Right renal cortex interstitium (tissue), 3 donors: ENCODE results near the gene TEX2. TPM values are rescaled to one million over a fixed set of nuclear protein-coding genes. Genes with fewer than 3 reads are reported as not detected.

ENCODE experiments used
- DNase-seq, 3 donors: peaks; one replicate each; pipeline ENCODE4 v3.0.0-alpha.2; 2013; ENCODE audit warnings: low read depth in 3 of 3, low spot score in 2 of 3
- polyA plus RNA-seq, 3 donors: library from polyadenylated mRNA; unstranded; fragments of 120-200 nt; gene quantifications; one replicate each; pipeline ENCODE4 v1.2.1, GENCODE V29; 2013; ENCODE audit not compliant: insufficient read length in 3 of 3

TEX2 gene
- polyA plus RNA-seq, 3 donors, result 26.0 to 26.9 (median 26.2) TPM

DNA sequence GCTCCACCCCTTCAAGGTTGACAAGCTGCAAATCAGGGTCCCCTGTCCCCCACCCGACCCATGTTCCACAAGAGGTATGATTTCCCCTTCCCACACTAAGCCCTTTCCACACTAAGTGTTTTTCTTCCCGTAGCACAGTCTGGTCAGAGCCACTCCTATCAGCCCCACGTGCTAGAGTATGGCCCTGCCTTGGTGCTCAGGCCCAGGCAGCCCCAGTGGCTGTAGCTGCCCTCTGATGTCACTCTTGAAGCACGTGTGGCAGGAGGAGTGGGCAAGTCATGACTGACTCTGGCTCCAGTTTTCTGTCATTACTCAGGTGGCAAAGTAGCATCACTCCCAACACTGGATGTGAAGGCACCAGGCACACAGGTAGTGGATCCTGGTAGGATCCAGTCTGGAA, 97.7 kb downstream of the TEX2 start:
- DNase-seq, result no peak

DNA sequence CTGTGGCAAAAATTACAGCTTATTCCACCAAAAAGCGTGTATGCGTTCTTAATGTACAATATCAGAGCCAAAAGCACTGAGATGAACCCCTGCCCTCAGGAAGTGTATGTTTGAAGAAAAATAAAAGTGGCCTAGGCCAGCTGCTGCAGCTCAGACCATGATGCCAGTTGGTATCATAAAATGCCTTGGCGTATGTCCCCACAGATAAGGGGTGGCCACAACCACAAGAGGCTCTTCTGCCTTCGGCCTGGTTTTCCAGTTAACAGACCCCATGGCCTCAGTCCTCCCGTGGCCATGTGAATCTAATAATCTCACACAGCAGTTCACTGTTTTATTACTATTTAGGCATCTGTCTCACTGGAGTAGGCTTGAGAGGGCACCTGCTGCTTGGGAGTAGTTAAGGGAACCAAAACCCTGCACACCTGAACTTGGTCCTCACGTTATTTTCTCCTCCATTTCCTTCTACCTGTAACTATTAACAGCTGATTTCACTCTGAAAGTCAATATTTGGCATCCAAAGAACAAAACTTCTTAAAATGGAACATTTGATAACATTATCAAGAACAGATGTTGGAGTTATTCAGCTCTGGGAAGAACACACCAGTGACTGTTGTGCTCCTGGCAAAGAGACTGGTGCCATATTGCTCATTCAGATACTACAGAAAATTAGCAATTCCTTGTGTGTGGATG, 98.3 kb downstream of the TEX2 start:
- no peak for DNase-seq

DNA sequence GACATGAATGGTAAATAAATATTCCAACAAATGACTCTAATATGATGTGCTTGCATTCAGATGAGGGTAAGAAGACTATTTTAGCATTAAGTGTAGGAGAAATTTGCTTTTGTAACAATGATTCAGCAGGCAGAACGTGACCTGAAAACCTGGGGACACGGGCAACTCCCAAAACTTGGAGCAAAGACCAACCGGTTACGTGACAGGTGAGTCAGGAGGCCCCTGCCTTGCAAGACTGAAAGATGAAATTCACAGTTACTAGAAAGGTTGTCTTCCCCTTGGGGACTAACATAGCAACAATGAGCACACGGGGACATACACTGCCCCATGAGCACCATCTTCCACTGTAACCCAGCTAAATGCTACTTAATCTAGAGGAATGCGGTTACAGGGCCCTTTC, 99.6 kb downstream of the TEX2 start:
- no peak for DNase-seq

DNA sequence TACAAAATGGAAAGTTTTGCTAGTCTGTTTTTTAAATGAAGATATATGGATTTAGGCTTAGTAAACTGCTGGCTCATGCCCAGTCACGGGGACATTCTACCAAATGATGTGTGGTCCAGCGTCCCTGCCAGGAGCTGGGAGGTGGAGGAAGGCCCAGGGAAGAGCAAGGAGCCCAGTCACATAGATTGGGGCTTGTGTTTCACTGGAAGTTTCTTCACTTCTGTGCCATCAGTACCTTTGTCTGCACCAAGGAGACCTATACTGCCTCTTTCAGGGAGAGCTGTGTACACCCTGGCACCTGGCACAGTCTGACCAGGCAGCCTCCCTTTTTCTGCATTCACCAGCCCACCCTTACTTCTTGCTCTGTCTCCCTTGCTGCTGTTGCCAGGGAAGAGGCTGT, 100.5 kb downstream of the TEX2 start:
- no peak for DNase-seq

DNA sequence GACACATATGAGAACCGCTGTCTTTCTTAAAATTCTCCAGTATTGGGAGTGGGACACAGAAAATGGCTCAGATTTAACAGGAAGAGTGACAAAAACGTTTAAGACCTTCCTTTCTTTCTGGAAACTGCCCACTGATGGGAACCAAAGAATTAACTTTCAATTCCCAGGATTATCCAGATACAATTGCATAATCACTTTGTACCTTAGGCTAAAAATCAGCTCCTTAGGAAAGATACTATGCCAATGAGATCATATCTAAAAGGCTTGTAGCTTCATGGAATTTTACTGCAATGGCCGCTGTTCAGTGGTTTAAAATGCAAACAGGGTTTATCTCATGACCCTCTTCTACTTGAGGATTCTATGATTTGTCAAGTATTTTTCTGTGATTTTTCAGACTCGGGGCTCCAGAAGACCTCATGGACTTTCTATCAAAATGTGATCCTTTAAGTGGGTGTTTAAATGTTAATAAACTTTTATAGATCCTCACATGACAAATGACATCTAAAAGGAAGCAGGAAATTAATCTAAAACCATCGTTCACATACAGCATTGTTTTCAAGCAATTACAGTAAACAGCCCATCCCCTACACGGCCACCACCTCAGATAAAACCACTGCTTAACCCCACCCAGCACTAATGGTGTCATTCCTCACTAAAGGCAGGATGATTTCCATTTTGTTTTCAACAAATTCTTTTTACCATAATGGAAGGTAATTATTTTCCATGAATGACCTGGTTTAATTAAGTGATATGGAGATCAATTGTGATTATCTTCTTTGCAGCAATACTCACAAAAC, 101.5 kb downstream of the TEX2 start:
- no peak for DNase-seq

DNA sequence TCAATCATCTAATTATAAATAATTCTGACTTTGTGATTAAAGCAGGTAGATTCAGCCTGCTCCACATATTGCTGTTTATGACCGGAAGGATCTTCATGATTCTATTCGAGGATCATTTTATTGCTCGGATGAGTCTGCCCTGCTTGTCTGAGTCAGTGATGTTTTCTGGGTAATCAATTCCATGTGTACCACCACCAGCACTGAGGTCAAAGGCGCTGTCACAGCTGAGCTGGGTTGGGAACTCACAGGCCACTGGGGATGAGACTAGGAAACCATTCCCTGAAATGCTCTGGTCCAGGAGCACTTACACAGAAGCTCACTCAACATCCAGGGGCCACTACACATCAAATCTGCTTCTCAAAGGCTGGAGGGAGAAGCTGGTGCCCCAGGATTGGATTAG, 102.7 kb downstream of the TEX2 start:
- DNase-seq, result no peak

DNA sequence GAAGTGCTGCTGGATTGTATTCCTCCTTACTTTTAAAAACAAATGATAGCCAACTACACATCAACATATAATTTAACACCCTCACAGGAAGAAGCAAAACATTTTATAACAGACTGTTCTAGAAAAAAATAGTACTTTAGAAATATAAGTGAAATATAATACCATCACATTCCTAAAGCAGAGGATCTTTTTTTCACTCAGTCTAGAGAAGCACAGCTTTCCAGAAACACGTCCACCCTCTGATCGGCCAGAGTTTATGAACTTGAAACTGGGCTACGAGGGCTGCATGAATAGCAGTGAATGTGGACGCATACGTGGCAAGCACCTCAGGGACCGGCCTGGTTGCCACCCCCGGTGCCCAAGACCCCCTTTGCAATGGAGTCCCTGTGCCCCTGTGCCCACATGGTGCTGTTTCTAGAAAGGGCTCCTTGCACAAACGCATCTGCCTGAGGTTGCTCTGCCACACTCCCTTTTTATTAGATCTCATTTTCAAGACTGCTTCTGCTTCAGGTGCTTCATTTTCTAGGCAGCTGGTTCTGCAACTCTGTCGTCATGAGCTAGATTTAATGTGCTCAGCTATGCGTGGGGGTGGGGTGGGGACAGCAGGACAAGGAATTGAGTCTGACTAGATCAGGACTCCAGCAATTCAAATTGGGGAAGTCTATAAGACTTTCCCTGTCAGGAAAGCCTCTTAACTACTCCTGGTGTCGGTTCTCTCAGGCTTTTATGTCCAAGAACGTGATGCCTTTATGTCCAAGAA, 104.0 kb downstream of the TEX2 start:
- no peak for DNase-seq

DNA sequence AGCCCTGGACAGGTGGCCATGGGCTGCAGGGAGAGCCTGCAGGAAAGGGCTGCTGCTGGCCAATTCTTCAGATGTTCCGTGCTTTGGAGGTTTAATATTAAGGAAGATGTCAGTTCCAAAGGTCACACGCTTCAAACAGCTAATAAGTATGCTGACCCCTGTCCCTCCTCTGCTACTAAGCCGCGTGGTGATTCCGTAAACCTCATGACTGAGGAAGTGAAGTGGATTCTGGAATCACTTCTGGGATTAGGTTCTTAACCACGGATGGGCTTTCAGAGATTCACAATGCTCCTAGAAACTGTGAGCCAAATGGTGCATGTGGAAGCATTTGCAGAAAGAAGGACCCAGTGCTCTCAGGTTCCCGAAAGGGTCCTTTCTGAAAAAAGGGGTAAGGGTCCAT, 104.7 kb downstream of the TEX2 start:
- no peak for DNase-seq

DNA sequence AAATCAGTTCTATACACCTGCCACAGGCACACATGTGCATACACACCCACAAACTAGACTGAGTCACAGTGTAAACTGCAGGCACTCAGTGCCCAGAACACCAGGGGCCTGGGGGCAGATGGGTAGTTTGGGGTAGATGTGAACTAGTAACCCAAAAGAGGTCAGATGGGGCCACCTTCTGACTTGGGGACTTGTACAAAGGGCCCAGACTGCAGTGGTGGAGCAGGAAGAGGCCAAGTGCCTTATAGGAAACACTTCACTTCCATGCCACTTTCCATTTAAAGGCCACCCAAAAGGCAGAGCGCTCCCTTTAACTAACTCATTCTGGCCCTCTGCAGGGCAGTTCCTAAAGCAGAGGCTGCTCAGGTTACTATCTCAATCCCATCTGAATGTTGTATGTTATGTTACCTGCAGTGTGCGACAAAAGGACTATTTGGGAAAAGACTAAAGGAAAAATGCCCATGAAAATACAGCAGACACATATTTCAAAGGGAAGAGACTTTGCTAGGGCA, 105.3 kb downstream of the TEX2 start:
- DNase-seq, result no peak

DNA sequence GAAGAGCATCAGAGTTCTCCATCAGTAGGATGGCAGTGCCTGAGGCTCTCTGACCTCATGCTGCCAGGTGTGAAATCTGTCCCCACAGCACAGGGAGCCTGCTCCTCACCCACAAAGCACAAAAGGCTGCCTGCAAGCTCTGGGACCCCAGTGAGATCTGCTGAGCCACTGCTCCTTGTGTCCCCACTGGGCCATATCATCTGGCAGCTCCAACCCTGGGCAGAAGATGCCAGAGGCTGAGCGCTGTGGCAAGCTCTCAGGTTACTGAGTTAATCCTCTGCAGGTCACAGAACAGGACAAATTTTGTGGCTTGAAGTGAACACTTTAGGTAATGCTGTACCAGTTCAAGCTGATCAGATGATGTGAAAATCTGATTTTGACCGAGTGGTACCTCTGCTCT, 106.4 kb downstream of the TEX2 start:
- DNase-seq, result no peak

DNA sequence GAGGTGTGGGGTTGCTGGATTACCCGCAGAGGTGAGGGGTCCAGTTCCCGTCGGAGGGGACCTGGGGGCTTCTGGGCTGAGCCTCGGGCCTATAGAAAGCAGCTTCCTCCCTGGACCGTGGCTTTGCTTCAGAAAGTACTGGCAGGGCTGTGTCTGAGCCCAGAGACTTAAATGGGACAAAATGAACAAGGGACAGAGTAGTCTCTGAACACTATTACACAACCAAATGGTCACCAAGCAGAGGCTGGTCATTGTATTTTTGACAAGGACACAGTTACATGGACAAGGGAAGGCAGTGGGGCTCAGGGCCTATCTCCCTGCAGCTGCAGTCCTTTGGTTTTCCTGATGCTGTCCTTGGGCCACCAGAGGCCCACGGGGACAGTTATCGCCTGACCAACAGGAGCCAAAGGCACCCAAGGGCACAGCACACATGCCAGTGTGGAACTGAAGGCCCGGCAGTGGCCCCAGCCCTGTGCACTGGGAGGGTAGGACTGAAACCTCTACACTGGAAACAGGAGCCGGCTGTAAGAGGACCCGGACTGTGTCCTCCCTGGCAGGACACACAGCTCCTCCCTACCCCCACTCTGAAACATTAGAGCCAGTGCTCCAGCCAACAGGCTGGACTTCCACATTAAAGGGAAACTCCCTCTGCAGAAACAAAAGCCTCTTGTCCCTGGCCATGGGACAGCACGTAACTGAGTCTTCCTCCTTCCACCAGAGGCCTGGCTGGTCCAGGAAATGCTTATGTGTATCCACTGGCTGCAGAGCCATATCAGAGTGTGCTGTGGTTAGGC, 107.1 kb downstream of the TEX2 start:
- no peak for DNase-seq

DNA sequence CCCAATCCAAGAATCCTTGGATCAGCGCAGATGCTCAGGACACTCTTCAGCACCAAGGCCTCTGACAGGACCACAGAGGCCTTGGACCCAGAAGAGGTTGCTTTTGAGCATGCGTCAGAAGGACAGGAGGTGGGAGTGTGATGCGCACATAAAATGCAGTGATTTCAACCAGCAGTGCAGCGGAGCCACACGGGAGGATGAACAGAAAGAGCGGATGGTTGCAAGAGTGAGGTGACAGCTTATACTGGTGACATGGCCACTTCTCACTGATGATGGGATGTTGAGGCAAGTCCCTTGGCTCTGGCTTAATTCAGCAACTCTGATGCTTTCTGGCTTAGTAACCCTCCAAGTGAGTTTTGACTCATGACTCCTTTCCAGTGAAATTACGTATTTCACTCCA, 107.9 kb downstream of the TEX2 start:
- DNase-seq, result no peak

DNA sequence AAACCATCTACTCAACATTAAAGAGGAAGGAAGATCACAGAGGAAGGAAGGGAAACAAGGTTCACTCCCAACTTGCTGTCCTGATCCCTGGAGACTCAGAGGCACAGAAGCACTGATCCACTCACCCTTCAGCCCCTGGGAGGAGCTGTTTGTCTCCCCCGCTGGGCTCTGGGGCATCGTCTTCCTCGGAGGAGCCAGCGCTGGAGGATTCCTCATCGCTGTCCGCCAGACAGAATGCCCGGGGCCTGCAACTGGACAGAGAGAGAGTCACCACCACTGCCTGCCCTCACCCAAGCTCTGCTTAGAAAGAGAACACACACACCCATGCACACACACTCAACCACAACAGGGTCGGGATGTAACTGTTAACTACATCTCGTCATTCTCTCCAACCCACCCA, 108.3 kb downstream of the TEX2 start:
- no peak for DNase-seq

DNA sequence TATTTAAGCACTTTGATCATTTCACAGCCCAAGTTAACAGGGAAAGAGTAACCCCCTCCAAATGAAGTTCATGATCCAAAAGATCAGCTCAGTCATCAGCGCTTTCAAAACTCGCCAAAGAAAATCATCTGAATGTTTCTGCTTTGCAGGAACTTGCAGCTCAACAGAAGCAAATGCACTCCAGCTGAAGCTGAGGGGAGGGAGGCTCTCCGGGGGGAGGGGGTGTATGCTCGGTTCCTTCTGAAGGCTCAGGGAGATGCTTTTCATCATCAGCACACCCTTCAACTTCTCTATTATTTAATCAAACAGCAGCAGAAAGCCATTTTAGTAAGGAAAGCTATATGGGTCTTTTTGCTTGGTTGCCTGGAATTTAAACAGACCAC, 108.8 kb downstream of the TEX2 start:
- DNase-seq, result no peak

DNA sequence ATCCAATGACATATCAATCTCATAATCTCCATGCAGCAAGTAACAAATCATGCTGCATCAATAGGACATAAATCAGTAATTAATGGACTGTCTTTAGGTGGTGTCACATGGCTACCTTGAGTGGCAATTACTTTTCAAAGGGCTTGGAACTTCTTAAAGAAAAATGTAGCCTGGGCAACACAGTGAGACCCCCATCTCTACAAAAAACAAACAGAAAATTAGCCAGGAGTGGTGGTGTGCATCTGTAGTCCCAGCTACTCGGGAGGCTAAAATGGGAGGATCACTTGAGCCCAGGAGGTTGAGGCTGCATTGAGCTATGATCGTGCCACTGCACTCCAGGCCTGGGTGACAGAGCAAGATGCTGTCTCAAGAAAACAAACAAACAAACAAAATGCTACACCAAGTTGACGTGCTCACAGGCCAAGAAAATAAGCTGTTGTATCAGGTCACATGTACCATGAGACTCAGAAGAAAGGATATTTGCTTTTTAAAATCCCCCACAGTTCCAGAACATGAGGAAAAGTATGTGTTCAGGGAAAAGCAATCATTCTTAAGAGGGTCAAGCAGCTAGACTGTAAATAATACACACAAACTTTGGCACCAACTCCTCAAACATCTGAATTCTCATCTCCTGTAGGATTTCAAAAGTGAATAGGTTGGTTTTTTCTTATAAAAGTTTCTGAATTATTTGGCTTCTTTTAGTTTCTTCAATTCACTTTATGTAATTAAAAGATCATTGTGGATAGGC, 109.3 kb downstream of the TEX2 start:
- DNase-seq, result no peak

DNA sequence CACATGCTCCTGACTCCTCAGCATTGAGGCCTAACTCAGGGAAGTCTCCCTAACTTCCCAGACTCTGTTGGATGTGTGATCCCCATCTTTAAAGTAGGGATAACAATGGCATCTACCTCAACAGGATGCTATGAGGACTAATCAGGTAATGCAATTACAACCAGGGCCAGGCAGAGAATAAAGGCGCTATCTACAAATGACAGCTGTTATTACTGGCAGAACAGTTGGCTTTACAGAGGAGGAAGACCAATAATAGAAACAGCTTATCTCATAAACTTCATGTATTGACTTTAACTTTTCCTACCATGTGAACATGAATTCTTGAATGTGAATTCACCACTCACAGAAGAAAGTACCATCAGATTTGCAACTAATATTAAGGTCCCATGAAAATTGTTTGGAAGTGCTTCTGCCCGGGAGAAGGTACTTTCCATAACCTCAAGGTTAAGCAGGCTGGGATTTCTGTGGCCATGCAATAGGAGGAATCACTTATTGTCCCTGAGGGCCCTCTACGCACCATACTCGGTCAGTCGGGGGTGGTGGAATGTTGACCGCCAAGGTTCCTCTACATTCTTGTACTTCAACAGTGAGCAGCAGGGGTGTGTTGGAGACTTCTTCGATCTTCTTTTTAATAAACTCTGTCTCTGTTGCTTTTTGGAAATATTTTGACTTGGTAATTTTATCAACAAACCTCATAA, 110.5 kb downstream of the TEX2 start:
- DNase-seq, result no peak

DNA sequence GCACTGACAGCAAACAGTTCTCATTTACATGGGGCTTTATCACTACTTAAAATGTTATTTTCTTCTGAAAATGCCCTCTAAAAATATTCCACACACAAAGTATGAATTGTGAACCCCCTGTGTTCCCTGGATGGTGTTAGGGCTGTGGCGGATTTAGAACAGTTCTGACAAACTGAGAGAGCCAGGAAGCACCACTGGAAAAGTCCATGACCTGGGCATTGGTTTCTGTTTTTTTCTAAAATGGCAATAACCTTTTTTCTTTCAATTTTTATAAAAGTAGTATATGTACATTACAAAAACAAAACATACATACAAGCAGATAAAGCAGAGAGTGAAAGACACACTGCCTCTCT, 112.1 kb downstream of the TEX2 start:
- DNase-seq, result no peak

DNA sequence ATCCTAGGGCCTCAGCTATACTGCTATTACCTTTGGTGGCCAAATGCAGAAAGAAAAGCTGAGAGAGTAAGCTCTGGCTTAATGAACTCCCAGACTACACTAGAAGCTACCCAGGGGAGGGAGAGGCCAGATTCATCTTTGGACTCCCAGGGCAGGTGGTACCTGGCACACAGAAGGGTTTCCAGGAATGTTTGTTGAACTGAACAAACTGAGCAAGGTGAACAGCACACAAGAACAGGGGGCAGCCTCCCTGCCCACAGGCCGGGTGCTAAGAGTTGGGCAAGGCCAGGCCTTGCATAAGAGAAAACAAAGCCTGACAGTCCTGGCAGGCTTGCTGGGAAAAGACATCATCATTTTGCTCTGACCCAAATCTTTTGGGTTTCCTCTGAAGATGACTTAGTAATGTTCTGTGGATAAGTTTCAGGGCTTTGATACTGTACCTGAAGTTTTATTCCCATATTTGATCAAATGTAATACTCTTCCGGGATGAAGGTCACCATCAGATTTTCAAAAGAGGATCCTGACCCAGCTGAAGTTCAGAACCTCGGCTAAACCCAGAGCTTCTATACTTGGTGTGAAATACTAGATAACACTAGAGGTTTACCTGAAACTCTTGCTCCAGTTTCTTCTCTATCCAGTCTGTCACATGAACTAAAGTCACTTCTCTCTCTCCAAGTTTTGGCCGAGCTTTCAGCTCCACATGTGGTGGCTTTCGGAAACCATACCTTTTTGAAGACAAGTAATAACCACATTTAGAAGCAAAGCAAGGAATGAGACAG, 112.6 kb downstream of the TEX2 start:
- DNase-seq, result no peak

DNA sequence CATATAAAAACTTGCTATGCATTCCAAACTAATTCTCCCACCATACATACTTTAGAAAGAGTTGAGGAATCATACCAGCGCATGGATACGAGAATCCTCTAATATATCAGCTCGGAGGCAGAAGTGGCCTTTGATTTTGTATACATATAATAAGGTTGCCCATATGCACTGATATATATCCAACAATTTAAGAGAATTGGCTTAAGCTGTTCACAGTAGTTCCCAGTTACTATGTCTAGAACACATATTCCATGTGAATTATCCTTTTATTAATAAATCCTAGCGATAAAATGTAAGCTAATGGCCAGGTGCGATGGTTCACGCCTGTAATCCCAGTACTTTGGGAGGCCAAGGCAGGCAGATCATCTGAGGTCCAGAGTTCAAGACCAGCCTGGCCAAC, 113.9 kb downstream of the TEX2 start:
- DNase-seq, result no peak
